ENCODE results near the gene A1BG.
A peak's percentile ranks its signal among the peaks of the same experiment; 100 is the strongest.

Gene A1BG

GRCh38 chr19:58345558-58345957 is 7.7 kb downstream of the A1BG start:
- TF ChIP-seq, protein P1, sequence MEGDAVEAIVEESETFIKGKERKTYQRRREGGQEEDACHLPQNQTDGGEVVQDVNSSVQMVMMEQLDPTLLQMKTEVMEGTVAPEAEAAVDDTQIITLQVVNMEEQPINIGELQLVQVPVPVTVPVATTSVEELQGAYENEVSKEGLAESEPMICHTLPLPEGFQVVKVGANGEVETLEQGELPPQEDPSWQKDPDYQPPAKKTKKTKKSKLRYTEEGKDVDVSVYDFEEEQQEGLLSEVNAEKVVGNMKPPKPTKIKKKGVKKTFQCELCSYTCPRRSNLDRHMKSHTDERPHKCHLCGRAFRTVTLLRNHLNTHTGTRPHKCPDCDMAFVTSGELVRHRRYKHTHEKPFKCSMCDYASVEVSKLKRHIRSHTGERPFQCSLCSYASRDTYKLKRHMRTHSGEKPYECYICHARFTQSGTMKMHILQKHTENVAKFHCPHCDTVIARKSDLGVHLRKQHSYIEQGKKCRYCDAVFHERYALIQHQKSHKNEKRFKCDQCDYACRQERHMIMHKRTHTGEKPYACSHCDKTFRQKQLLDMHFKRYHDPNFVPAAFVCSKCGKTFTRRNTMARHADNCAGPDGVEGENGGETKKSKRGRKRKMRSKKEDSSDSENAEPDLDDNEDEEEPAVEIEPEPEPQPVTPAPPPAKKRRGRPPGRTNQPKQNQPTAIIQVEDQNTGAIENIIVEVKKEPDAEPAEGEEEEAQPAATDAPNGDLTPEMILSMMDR (conservative IDR thresholded peaks at IDR 0.05; ENCODE audit: low read length) = no peak
- TF ChIP-seq EZH2phosphoT487 (IDR thresholded peaks at IDR 0.05; ENCODE audit: borderline replicate concordance) = no peak

GRCh38 chr19:58338825-58339558 is 14.3 kb downstream of the A1BG start:
- H3K9me3 ChIP-seq (ENCODE audit: insufficient read depth, low read depth, low read length) = no peaks in the 10 kb centered on the region
- no peak overlapping the region for H2AFZ ChIP-seq (ENCODE audit: low read length)
- TF ChIP-seq, protein P1 (conservative IDR thresholded peaks at IDR 0.05; ENCODE audit: low read length) = peak; percentile 50
- TF ChIP-seq EZH2phosphoT487 (IDR thresholded peaks at IDR 0.05; ENCODE audit: borderline replicate concordance) = no peak
- H3K36me3 ChIP-seq (ENCODE audit: insufficient read depth, low read length) = no peaks in the 10 kb centered on the region
- H3K4me1 ChIP-seq (ENCODE audit: insufficient read depth, low read length, poor library complexity, severe bottlenecking) = peaks cover 20% of the 10 kb centered on the region
- no peaks in the 10 kb centered on the region for H3K9me2 ChIP-seq (replicated peaks; ENCODE audit: low read depth, low read length)
- H3F3A ChIP-seq (ENCODE audit: low read depth) = no peaks in the 10 kb centered on the region
- no peaks in the 10 kb centered on the region for H3K79me2 ChIP-seq (ENCODE audit: insufficient read depth, low read length)
- H3K27me3 ChIP-seq (ENCODE audit: insufficient read depth, low read length, poor library complexity, severe bottlenecking) = no peaks in the 10 kb centered on the region
- H3K4me2 ChIP-seq (ENCODE audit: low read depth, low read length, poor library complexity, severe bottlenecking) = peak overlapping the region; percentile 52
- no peak overlapping the region for H3K9ac ChIP-seq (ENCODE audit: low read depth, low read length, poor library complexity, severe bottlenecking)
- H4K20me1 ChIP-seq (ENCODE audit: insufficient read depth, low read length, poor library complexity, severe bottlenecking) = no peaks in the 10 kb centered on the region
- peak overlapping the region; percentile 0 for H3K4me3 ChIP-seq (ENCODE audit: low read length, poor library complexity, severe bottlenecking)

More at GRCh38 chr19:58345558-58345957, 7.7 kb downstream of the A1BG start:
- Histone ChIP-seq H3K79me2 (ENCODE audit: insufficient read depth, low read length) (peaks cover 25% of the 10 kb centered on the region), H3K27me3 (ENCODE audit: insufficient read depth, low read length, poor library complexity, severe bottlenecking) (no peaks in the 10 kb centered on the region), H3K9ac (ENCODE audit: low read depth, low read length, poor library complexity, severe bottlenecking) (no peak overlapping the region), H3K36me3 (ENCODE audit: insufficient read depth, low read length) (no peaks in the 10 kb centered on the region), H2AFZ (ENCODE audit: low read length) (no peak overlapping the region), H3K9me3 (ENCODE audit: insufficient read depth, low read depth, low read length) (no peaks in the 10 kb centered on the region), H3K4me1 (ENCODE audit: insufficient read depth, low read length, poor library complexity, severe bottlenecking) (peaks cover 32% of the 10 kb centered on the region), H3K4me2 (ENCODE audit: low read depth, low read length, poor library complexity, severe bottlenecking) (peak overlapping the region; percentile 84), H3K9me2 (replicated peaks; ENCODE audit: low read depth, low read length) (no peaks in the 10 kb centered on the region), H3F3A (ENCODE audit: low read depth) (no peaks in the 10 kb centered on the region), H3K4me3 (ENCODE audit: low read length, poor library complexity, severe bottlenecking) (peak overlapping the region; percentile 95), H4K20me1 (ENCODE audit: insufficient read depth, low read length, poor library complexity, severe bottlenecking) (no peaks in the 10 kb centered on the region)

DNA sequence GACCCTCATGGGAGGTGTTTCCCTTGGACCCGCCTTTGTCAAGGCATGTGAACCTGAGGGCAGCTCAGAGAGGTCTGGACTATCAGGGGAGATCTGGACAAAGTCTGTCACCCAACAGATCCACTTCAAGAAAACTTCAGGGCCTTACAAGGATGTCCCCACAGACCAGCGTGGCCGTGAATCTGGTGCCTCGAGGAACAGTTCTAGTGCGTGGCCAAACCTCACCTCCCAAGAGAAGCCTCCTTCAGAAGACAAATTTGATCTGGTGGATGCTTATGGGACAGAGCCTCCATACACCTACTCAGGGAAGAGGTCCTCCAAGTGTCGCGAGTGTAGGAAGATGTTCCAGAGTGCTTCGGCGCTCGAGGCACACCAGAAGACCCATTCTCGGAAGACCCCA is 15.0 kb downstream of the A1BG start:
- Histone ChIP-seq H3F3A (ENCODE audit: low read depth) (no peaks in the 10 kb centered on the region), H3K4me3 (ENCODE audit: low read length, poor library complexity, severe bottlenecking) (no peak overlapping the region), H3K36me3 (ENCODE audit: insufficient read depth, low read length) (no peaks in the 10 kb centered on the region), H3K4me1 (ENCODE audit: insufficient read depth, low read length, poor library complexity, severe bottlenecking) (peaks cover 21% of the 10 kb centered on the region), H3K9me3 (ENCODE audit: insufficient read depth, low read depth, low read length) (no peaks in the 10 kb centered on the region), H3K9ac (ENCODE audit: low read depth, low read length, poor library complexity, severe bottlenecking) (no peak overlapping the region), H3K79me2 (ENCODE audit: insufficient read depth, low read length) (no peaks in the 10 kb centered on the region), H3K9me2 (replicated peaks; ENCODE audit: low read depth, low read length) (no peaks in the 10 kb centered on the region), H4K20me1 (ENCODE audit: insufficient read depth, low read length, poor library complexity, severe bottlenecking) (no peaks in the 10 kb centered on the region), H3K27me3 (ENCODE audit: insufficient read depth, low read length, poor library complexity, severe bottlenecking) (no peaks in the 10 kb centered on the region), H3K4me2 (ENCODE audit: low read depth, low read length, poor library complexity, severe bottlenecking) (no peak overlapping the region), H2AFZ (ENCODE audit: low read length) (no peak overlapping the region)
- TF ChIP-seq, protein P1 (conservative IDR thresholded peaks at IDR 0.05; ENCODE audit: low read length) = no peak
- TF ChIP-seq EZH2phosphoT487 (IDR thresholded peaks at IDR 0.05; ENCODE audit: borderline replicate concordance) = no peak

Data from Loucy (cell line).